ENCODE measurements around the gene RAPGEF2. TPM values are rescaled to one million over a fixed set of nuclear protein-coding genes. Genes with fewer than 3 reads are reported as not detected.
A peak's percentile ranks its signal among the peaks of the same experiment; 100 is the strongest.

The RAPGEF2 gene
- total and polyA plus RNA-seq, 4 donors = 9.4 to 51.3 (median 31.9) TPM

GRCh38 chr4:159220353-159220752 is 117.5 kb downstream of the RAPGEF2 start:
- no peaks in the 10 kb centered on the region for H3K9me3 ChIP-seq (ENCODE audit: control insufficient read depth, low read length)
- H3K4me1 ChIP-seq (ENCODE audit: control insufficient read depth in 1 of 2, insufficient read depth in 2 of 2, low read length in 2 of 2) = peaks cover 0 to 7% of the 10 kb centered on the region in 2 donors
- DNase-seq (no peak), ATAC-seq (ENCODE audit: low FRiP score) (no peak)
- no peaks in the 10 kb centered on the region for H3K36me3 ChIP-seq (ENCODE audit: control insufficient read depth in 1 of 2, insufficient read depth in 2 of 2, low read length in 1 of 2)
- intact Hi-C loops (cut with DNase I) = no loop called here
- H3K27me3 ChIP-seq (ENCODE audit: control insufficient read depth in 1 of 2, insufficient read depth in 2 of 2, low read length in 1 of 2) = no peaks in the 10 kb centered on the region
- WGBS, 2 donors = 68 to 78% methylated on average over 5 of the region's 5 CpGs
- H3K4me3 ChIP-seq (ENCODE audit: low read length in 2 of 2) = no peak overlapping the region
- H3K27ac ChIP-seq (ENCODE audit: low read depth in 1 of 2, low read length in 2 of 2) = no peak overlapping the region

DNA sequence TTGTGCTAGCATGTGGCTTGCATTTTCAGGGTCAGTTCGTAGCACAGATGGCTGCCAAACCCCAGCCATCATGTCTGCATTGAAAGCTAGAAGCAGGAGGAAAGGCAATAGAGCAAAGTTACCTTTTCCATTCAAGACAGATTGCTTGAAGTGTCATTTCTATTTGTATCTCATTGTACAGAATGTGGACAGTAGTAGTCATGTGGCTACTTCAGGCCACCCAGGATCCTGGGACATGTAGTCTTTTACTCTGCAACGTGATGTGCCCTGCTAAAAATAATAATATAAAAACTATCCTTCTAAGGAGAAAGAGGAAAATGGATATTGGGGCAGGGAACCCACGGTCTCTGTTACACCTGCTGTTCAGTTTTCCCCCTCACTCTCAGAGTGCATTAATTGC is 118.4 kb downstream of the RAPGEF2 start:
- no peak for DNase-seq
- no peaks in the 10 kb centered on the region for H3K27me3 ChIP-seq (ENCODE audit: control insufficient read depth in 1 of 2, insufficient read depth in 2 of 2, low read length in 1 of 2)
- H3K4me1 ChIP-seq (ENCODE audit: control insufficient read depth in 1 of 2, insufficient read depth in 2 of 2, low read length in 2 of 2) = peaks cover 0 to 7% of the 10 kb centered on the region in 2 donors
- intact Hi-C loops (cut with DNase I) = no loop called here
- ATAC-seq (ENCODE audit: low FRiP score) = no peak
- no peaks in the 10 kb centered on the region for H3K36me3 ChIP-seq (ENCODE audit: control insufficient read depth in 1 of 2, insufficient read depth in 2 of 2, low read length in 1 of 2)
- no peaks in the 10 kb centered on the region for H3K9me3 ChIP-seq (ENCODE audit: control insufficient read depth, low read length)
- H3K4me3 ChIP-seq (ENCODE audit: low read length in 2 of 2) = no peak overlapping the region
- H3K27ac ChIP-seq (ENCODE audit: low read depth in 1 of 2, low read length in 2 of 2) = no peak overlapping the region
- 83 to 85% methylated on average over 3 of the region's 3 CpGs for WGBS, 2 donors

DNA sequence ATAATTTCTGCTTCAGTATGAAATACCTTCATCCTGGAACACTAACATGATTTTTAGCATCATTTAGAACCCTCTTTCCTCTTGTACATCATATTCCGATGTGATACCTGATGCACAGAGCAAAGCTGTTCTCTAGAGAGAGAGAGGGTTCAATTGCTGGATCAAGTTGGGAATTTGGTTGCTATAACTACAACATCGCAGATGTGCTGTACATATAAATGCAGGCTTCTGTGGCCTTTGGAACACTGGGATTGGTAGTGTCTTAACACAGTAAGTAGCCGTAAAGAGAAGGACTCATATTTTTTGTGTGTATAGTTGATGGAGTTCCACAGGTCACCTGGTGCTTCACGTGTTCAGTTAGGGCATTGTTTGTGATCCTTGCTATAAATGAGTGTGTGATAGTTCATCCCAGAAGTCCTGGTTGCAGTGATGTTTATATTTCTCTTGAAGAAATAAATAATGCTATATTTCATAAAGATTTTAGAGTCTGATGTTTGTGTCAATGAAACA is 119.2 kb downstream of the RAPGEF2 start:
- no peak overlapping the region for H3K27ac ChIP-seq (ENCODE audit: low read depth in 1 of 2, low read length in 2 of 2)
- no peak for DNase-seq

GRCh38 chr4:159224408-159224807 is 121.5 kb downstream of the RAPGEF2 start:
- H3K9me3 ChIP-seq (ENCODE audit: control insufficient read depth, low read length) = no peaks in the 10 kb centered on the region

More for the DNA sequence above, 119.2 kb downstream of the RAPGEF2 start:
- no peak for ATAC-seq (ENCODE audit: low FRiP score)
- 81 to 85% methylated on average over 4 of the region's 4 CpGs for WGBS, 2 donors
- Histone ChIP-seq H3K4me3 (ENCODE audit: low read length in 2 of 2) (no peak overlapping the region), H3K36me3 (ENCODE audit: control insufficient read depth in 1 of 2, insufficient read depth in 2 of 2, low read length in 1 of 2) (no peaks in the 10 kb centered on the region), H3K4me1 (ENCODE audit: control insufficient read depth in 1 of 2, insufficient read depth in 2 of 2, low read length in 2 of 2) (peaks cover 0 to 7% of the 10 kb centered on the region in 2 donors), H3K27me3 (ENCODE audit: control insufficient read depth in 1 of 2, insufficient read depth in 2 of 2, low read length in 1 of 2) (no peaks in the 10 kb centered on the region), H3K9me3 (ENCODE audit: control insufficient read depth, low read length) (no peaks in the 10 kb centered on the region)
- intact Hi-C loops (cut with DNase I) = no loop called here

DNA sequence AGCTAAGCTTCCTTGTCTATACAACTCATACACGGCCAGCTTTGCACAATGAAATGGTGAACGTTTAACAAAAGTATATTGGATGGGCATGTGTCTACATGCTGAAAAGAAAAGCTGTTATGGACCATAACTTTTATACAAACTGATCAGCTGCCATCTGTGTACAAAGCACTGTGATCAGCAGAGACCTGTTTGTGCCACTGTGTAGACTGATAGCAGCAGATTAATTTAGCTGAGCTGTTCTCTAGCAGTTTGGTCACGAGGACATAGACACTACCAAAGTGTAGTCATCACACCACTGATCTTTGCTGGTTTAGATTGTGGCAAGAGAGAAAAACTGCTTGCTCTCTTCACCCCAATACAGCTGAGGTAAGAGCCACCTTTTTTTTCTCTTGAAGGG is 124.5 kb downstream of the RAPGEF2 start:
- Histone ChIP-seq H3K36me3 (ENCODE audit: control insufficient read depth in 1 of 2, insufficient read depth in 2 of 2, low read length in 1 of 2) (no peaks in the 10 kb centered on the region), H3K27ac (ENCODE audit: low read depth in 1 of 2, low read length in 2 of 2) (peak overlapping the region in 1 of 2 donors; percentile 84), H3K9me3 (ENCODE audit: control insufficient read depth, low read length) (no peaks in the 10 kb centered on the region), H3K27me3 (ENCODE audit: control insufficient read depth in 1 of 2, insufficient read depth in 2 of 2, low read length in 1 of 2) (no peaks in the 10 kb centered on the region), H3K4me3 (ENCODE audit: low read length in 2 of 2) (peak overlapping the region; percentile 10 to 47), H3K4me1 (ENCODE audit: control insufficient read depth in 1 of 2, insufficient read depth in 2 of 2, low read length in 2 of 2) (peaks cover 0 to 3% of the 10 kb centered on the region in 2 donors)
- ATAC-seq (ENCODE audit: low FRiP score) (no peak), DNase-seq (no peak)
- intact Hi-C loops (cut with DNase I) = no loop called here
- 64 to 69% methylated on average over 3 of the region's 3 CpGs for WGBS, 2 donors

More at GRCh38 chr4:159224408-159224807, 121.5 kb downstream of the RAPGEF2 start:
- no peaks in the 10 kb centered on the region for H3K27me3 ChIP-seq (ENCODE audit: control insufficient read depth in 1 of 2, insufficient read depth in 2 of 2, low read length in 1 of 2)
- H3K4me1 ChIP-seq (ENCODE audit: control insufficient read depth in 1 of 2, insufficient read depth in 2 of 2, low read length in 2 of 2) = peaks cover 3 to 7% of the 10 kb centered on the region in 2 donors
- no peak overlapping the region for H3K4me3 ChIP-seq (ENCODE audit: low read length in 2 of 2)
- DNase-seq (no peak), ATAC-seq (ENCODE audit: low FRiP score) (no peak)
- no peaks in the 10 kb centered on the region for H3K36me3 ChIP-seq (ENCODE audit: control insufficient read depth in 1 of 2, insufficient read depth in 2 of 2, low read length in 1 of 2)
- intact Hi-C loops (cut with DNase I) = no loop called here
- WGBS, 2 donors = 89 to 92% methylated on average over 3 of the region's 3 CpGs
- H3K27ac ChIP-seq (ENCODE audit: low read depth in 1 of 2, low read length in 2 of 2) = no peak overlapping the region

GRCh38 chr4:159227984-159228383 is 125.1 kb downstream of the RAPGEF2 start:
- no peaks in the 10 kb centered on the region for H3K36me3 ChIP-seq (ENCODE audit: control insufficient read depth in 1 of 2, insufficient read depth in 2 of 2, low read length in 1 of 2)
- WGBS, 2 donors = 2 to 3% methylated on average over 11 of the region's 11 CpGs
- H3K9me3 ChIP-seq (ENCODE audit: control insufficient read depth, low read length) = no peaks in the 10 kb centered on the region
- peak; percentile 74 for ATAC-seq (ENCODE audit: low FRiP score)
- DNase-seq = peak; percentile 80 to 89
- H3K27ac ChIP-seq (ENCODE audit: low read depth in 1 of 2, low read length in 2 of 2) = peak overlapping the region in 1 of 2 donors; percentile 6
- peak overlapping the region; percentile 10 to 51 for H3K4me3 ChIP-seq (ENCODE audit: low read length in 2 of 2)
- intact Hi-C loops (cut with DNase I) = no loop called here
- peaks cover 0 to 3% of the 10 kb centered on the region in 2 donors for H3K4me1 ChIP-seq (ENCODE audit: control insufficient read depth in 1 of 2, insufficient read depth in 2 of 2, low read length in 2 of 2)
- H3K27me3 ChIP-seq (ENCODE audit: control insufficient read depth in 1 of 2, insufficient read depth in 2 of 2, low read length in 1 of 2) = no peaks in the 10 kb centered on the region

DNA sequence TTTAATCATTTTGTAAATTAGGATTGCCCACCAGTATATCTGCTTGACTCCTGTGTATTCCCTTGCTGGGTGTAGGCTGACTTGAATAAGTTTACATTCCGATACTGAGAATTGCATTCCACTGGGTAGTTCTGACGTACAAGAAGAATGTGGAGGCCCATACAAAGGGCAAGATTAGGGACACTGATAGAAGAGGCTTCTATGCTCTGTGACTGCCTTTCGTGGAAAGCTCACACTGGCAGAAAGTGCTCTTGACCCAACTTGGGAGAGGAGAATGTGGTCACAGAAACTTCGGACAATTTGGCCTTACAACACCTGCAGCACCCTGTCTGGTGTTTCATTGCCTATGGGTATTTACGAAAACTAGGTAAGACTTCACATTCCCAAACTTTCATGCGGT is 126.3 kb downstream of the RAPGEF2 start:
- Histone ChIP-seq H3K4me1 (ENCODE audit: control insufficient read depth in 1 of 2, insufficient read depth in 2 of 2, low read length in 2 of 2) (peaks cover 0 to 3% of the 10 kb centered on the region in 2 donors), H3K4me3 (ENCODE audit: low read length in 2 of 2) (peak overlapping the region in 1 of 2 donors; percentile 2), H3K9me3 (ENCODE audit: control insufficient read depth, low read length) (no peaks in the 10 kb centered on the region), H3K27ac (ENCODE audit: low read depth in 1 of 2, low read length in 2 of 2) (peak overlapping the region in 1 of 2 donors; percentile 59), H3K27me3 (ENCODE audit: control insufficient read depth in 1 of 2, insufficient read depth in 2 of 2, low read length in 1 of 2) (no peaks in the 10 kb centered on the region), H3K36me3 (ENCODE audit: control insufficient read depth in 1 of 2, insufficient read depth in 2 of 2, low read length in 1 of 2) (no peaks in the 10 kb centered on the region)
- ATAC-seq (ENCODE audit: low FRiP score) (no peak), DNase-seq (no peak)
- 38 to 46% methylated on average over 6 of the region's 6 CpGs for WGBS, 2 donors
- intact Hi-C loops (cut with DNase I) = no loop called here

DNA sequence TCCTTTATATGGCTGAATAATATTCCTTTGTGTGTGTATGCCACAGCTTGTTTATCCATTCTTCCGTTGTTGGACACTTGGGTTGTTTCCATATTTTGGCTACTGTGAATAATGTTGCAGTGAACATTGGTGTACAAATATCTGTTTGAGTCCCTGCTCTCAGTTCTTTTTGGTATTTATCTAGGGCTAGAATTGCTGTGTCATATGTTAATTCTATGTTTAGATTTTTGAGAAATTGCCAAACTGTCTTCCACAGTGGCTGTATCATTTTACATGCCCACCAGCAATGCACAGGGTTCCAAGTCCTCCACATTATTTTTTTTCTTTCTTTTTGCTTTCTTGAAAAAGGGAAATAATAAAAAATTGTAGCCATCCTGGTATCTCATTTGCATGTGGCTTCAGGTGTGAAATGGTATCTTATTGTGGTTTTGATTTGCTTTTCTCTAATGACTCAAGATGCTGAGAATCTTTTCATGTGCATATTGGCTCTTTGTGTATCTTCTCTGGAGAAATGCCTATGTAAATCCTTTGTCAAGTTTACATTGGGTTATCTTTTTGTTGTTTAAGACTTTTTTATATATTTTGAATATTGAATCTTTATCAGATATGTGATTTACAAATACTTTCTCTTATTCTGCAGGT is 129.7 kb downstream of the RAPGEF2 start:
- Histone ChIP-seq H3K4me1 (ENCODE audit: control insufficient read depth in 1 of 2, insufficient read depth in 2 of 2, low read length in 2 of 2) (no peaks in the 10 kb centered on the region), H3K9me3 (ENCODE audit: control insufficient read depth, low read length) (no peaks in the 10 kb centered on the region), H3K4me3 (ENCODE audit: low read length in 2 of 2) (no peak overlapping the region), H3K36me3 (ENCODE audit: control insufficient read depth in 1 of 2, insufficient read depth in 2 of 2, low read length in 1 of 2) (no peaks in the 10 kb centered on the region), H3K27ac (ENCODE audit: low read depth in 1 of 2, low read length in 2 of 2) (no peak overlapping the region), H3K27me3 (ENCODE audit: control insufficient read depth in 1 of 2, insufficient read depth in 2 of 2, low read length in 1 of 2) (no peaks in the 10 kb centered on the region)
- ATAC-seq (ENCODE audit: low FRiP score) (no peak), DNase-seq (no peak)
- WGBS, 2 donors = 60 to 63% methylated on average over 1 of the region's 1 CpG
- intact Hi-C loops (cut with DNase I) = no loop called here

- 88 to 93% methylated on average over 3 of the region's 3 CpGs for WGBS, 2 donors
Measured at GRCh38 chr4:159235779-159236368, 133.0 kb downstream of the RAPGEF2 start.

More at GRCh38 chr4:159235779-159236368, 133.0 kb downstream of the RAPGEF2 start:
- H3K27me3 ChIP-seq (ENCODE audit: control insufficient read depth in 1 of 2, insufficient read depth in 2 of 2, low read length in 1 of 2) = no peaks in the 10 kb centered on the region
- H3K9me3 ChIP-seq (ENCODE audit: control insufficient read depth, low read length) = no peaks in the 10 kb centered on the region
- intact Hi-C loops (cut with DNase I) = no loop called here
- no peaks in the 10 kb centered on the region for H3K36me3 ChIP-seq (ENCODE audit: control insufficient read depth in 1 of 2, insufficient read depth in 2 of 2, low read length in 1 of 2)
- H3K4me1 ChIP-seq (ENCODE audit: control insufficient read depth in 1 of 2, insufficient read depth in 2 of 2, low read length in 2 of 2) = no peaks in the 10 kb centered on the region
- H3K4me3 ChIP-seq (ENCODE audit: low read length in 2 of 2) = no peak overlapping the region
- ATAC-seq (ENCODE audit: low FRiP score) (peak; percentile 38), DNase-seq (no peak)
- no peak overlapping the region for H3K27ac ChIP-seq (ENCODE audit: low read depth in 1 of 2, low read length in 2 of 2)
